ENCODE measurements around the gene ZCCHC3. TPM values are rescaled to one million over a fixed set of nuclear protein-coding genes. Genes with fewer than 3 reads are reported as not detected.
A peak's percentile ranks its signal among the peaks of the same experiment; 100 is the strongest.
"Not testable (repeated sequence)": the region's sequence is repeated elsewhere in the genome, so short reads cannot be mapped to it uniquely, and the experiment has no call there.

ZCCHC3 gene
- total and polyA plus RNA-seq, 8 donors = 6.2 to 59.1 (median 13.4) TPM

DNA sequence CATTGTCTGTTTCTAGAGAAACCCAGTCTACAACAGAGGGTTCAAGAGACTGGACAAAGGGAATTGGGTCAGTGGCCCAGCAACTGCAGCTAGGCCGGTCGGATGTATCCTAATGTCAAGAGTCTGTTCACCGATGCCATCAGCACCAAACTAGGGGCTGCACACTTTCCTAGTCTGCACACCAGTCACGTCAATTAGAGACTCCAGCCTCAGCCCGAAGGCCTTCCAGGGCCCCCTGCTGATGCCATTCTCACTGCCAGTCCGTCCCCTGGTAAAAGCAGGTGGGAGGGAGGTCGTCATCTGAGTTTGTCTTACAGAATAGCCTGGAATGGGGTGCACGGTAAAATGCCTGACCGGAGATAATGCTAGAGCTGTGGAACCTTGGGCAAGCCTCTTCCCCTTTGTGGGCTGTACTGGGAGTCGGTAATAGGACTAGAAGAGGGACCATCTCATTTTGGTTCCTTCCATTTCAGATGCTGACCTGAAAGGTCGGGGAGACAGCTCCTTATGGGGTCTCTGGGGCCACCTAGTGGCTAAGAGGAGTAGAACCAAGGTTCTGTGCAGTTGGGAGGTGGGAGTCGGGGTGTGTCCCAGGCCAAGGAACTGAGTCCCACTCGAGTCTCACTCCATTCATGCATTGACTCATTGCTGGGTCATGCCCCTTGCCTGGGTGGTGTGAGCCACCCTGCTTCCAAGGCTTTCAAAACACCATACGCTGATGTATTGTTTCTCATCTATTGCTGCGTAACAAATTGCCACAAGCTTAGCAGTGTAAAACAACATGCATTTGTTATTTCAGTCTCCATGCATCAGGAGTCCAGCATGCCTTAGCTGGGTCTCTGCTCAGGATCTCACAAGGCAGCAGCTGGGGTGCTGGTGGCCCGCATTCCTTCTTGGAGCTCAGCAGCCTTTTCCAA lies 33.1 kb downstream of the ZCCHC3 start:
- intact Hi-C loops (cut with DNase I; ENCODE audit: low total_unique reads) = no loop called here
- no peak overlapping the region for H3K4me3 ChIP-seq
- peak overlapping the region in 1 of 5 donors; percentile 41 for H3K27ac ChIP-seq
- H3K36me3 ChIP-seq = no peaks in the 10 kb centered on the region
- peak in 1 of 3 donors; percentile 13 for TF ChIP-seq POLR2AphosphoS5 (IDR thresholded peaks at IDR 0.05)
- no peak for TF ChIP-seq EP300 (IDR thresholded peaks at IDR 0.05)
- peak in 5 of 7 experiments; percentile 73 to 85 (median 82) for TF ChIP-seq CTCF (IDR thresholded peaks at IDR 0.05)
- no peak for TF ChIP-seq POLR2A (IDR thresholded peaks at IDR 0.05)
- H3K9me3 ChIP-seq = no peaks in the 10 kb centered on the region
- peaks cover 0 to 16% (median 0%) of the 10 kb centered on the region in 3 donors for H3K27me3 ChIP-seq
- H3K4me1 ChIP-seq = peaks cover 13 to 50% (median 44%) of the 10 kb centered on the region in 4 donors
- DNase-seq = peak; percentile 49 to 85
- WGBS, 5 donors = 52 to 55% (median 53%) methylated on average over 15 to 16 of the region's 16 CpGs

DNA sequence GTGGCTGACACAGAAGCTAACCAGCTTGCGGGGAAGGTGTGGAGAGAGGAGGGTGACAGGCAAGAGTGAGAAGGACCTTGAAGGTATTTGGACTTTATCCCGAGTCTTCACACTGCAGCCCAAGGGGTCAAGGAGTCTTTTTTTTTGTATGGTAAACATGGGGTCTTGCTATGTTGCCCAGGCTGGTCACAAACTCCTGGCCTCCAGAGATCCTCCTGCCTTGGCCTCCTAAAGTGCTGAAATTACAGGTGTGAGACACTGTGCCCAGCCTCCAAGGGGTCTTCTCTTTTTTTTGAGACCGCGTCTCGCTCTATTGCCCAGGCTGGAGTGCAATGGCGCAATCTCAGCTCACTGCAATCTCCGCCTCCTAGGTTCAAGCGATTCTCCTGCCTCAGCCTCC lies 37.2 kb downstream of the ZCCHC3 start:
- WGBS, 5 donors = 94 to 97% (median 96%) methylated on average over 8 of the region's 8 CpGs
- Histone ChIP-seq H3K9me3 (no peaks in the 10 kb centered on the region), H3K27ac (no peak overlapping the region), H3K4me1 (peaks cover 0 to 12% (median 10%) of the 10 kb centered on the region in 4 donors), H3K36me3 (no peaks in the 10 kb centered on the region), H3K27me3 (no peaks in the 10 kb centered on the region), H3K4me3 (no peak overlapping the region)
- no peak for DNase-seq
- TF ChIP-seq CTCF (IDR thresholded peaks at IDR 0.05) = no peak
- no peak for TF ChIP-seq POLR2A (IDR thresholded peaks at IDR 0.05)
- TF ChIP-seq EP300 (IDR thresholded peaks at IDR 0.05) = no peak
- no peak for TF ChIP-seq POLR2AphosphoS5 (IDR thresholded peaks at IDR 0.05)
- intact Hi-C loops (cut with DNase I; ENCODE audit: low total_unique reads) = no loop called here

GRCh38 chr20:336040-336439 lies 38.7 kb downstream of the ZCCHC3 start:
- WGBS, 5 donors = 84 to 100% (median 95%) methylated on average over 1 of the region's 1 CpG
- H3K36me3 ChIP-seq; H3K9me3 ChIP-seq; H3K4me3 ChIP-seq; intact Hi-C loops (cut with DNase I; ENCODE audit: low total_unique reads); H3K4me1 ChIP-seq; DNase-seq; H3K27ac ChIP-seq; H3K27me3 ChIP-seq: not testable (repeated sequence)

DNA sequence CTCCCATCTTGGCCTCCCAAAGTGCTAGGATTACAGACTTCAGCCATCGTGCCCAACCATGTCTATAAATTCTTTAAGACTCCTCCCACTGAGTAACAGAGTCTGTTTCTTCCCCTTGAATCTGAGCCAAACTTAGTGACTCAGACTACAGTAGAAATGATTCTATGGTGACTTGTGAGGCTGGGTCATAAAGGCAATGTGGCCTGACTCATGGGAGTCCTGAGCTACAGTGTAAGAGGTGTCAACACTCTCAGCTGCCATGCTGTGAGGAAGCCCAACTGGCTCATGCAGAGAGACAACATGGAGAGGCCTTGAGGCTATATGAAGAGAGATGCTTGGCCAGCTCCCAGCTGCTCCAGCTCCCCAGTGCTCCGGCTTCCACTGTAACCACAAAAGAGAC lies 44.3 kb downstream of the ZCCHC3 start:
- 71 to 82% (median 77%) methylated on average over 2 of the region's 2 CpGs for WGBS, 5 donors

DNA sequence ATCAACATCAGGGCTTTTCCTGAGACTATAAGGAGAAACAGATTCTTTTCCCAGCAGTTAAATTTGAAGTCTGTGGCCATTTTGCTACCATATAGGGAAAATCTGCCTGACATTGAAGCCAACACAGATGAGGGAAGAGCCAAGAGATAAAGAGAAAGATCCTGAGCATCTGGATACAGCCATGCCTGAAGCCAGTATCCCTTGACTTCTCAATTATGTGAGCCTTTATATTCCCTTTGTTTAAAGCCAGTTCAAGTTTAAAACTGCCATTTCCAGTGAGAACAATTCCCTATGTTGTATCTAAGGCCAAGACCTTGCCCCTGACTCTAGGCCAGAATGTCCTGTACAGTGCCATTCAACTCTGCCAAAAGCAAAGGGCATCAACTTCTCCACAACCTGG lies 45.7 kb downstream of the ZCCHC3 start:
- H3K36me3 ChIP-seq = peaks cover 0 to 6% (median 0%) of the 10 kb centered on the region in 4 donors
- H3K27me3 ChIP-seq = no peaks in the 10 kb centered on the region
- H3K4me1 ChIP-seq = peaks cover 9 to 29% (median 22%) of the 10 kb centered on the region in 4 donors
- intact Hi-C loops (cut with DNase I; ENCODE audit: low total_unique reads) = no loop called here
- no peak overlapping the region for H3K27ac ChIP-seq
- DNase-seq = no peak
- peaks cover 0 to 9% (median 3%) of the 10 kb centered on the region in 4 donors for H3K9me3 ChIP-seq
- TF ChIP-seq POLR2A (IDR thresholded peaks at IDR 0.05) (no peak), POLR2AphosphoS5 (IDR thresholded peaks at IDR 0.05) (no peak), CTCF (IDR thresholded peaks at IDR 0.05) (no peak), EP300 (IDR thresholded peaks at IDR 0.05) (no peak)
- H3K4me3 ChIP-seq = no peak overlapping the region

More for the DNA sequence above, 44.3 kb downstream of the ZCCHC3 start:
- no peak for TF ChIP-seq POLR2A (IDR thresholded peaks at IDR 0.05)
- peak in 1 of 3 donors; percentile 4 for TF ChIP-seq POLR2AphosphoS5 (IDR thresholded peaks at IDR 0.05)
- Histone ChIP-seq H3K27me3 (no peaks in the 10 kb centered on the region), H3K36me3 (peaks cover 0 to 6% (median 0%) of the 10 kb centered on the region in 4 donors), H3K9me3 (peaks cover 0 to 9% (median 3%) of the 10 kb centered on the region in 4 donors), H3K4me1 (peaks cover 7 to 22% (median 12%) of the 10 kb centered on the region in 4 donors), H3K27ac (no peak overlapping the region), H3K4me3 (no peak overlapping the region)
- intact Hi-C loops (cut with DNase I; ENCODE audit: low total_unique reads) = no loop called here
- DNase-seq = no peak

Data from stomach (tissue), 9 donors.